Measurements from ENCODE around the gene TENT4A.

Gene TENT4A

GRCh38 chr5:6792376-6792775 lies 79.1 kb downstream of the TENT4A start:
- peaks cover 12% of the 10 kb centered on the region for H3K27me3 Mint-ChIP-seq (ENCODE audit: low read depth)

GRCh38 chr5:6792911-6793471 lies 79.8 kb downstream of the TENT4A start:
- DNase-seq (ENCODE audit: low spot score) = no peak

More at GRCh38 chr5:6792376-6792775, 79.1 kb downstream of the TENT4A start:
- Mint-ChIP-seq H3K36me3 (ENCODE audit: low read depth) (no peaks in the 10 kb centered on the region), H3K4me1 (ENCODE audit: low read depth) (peaks cover 3% of the 10 kb centered on the region), H3K27ac (no peak overlapping the region), H3K4me3 (no peak overlapping the region), H3K9me3 (no peaks in the 10 kb centered on the region)
- DNase-seq (ENCODE audit: low spot score) = no peak

DNA sequence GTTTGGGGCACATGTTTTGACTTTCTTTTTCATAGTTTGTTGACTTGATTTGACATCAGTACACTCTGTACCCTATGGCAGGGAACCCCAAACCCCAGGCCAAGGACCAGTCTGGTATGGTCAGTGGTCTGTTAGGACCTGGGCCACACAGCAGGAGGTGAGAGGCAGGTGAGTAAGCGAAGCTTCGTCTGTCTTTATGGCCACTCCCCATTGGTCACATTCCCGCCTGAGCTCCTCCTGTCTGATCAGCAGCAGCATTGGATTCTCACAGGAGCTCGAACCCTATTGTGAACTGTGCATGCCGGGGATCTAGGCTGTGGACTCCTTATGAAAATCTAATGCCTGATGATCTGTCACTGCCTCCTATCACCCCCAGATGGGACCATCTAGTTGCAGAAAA lies 88.0 kb downstream of the TENT4A start:
- H3K36me3 Mint-ChIP-seq (ENCODE audit: low read depth) = no peaks in the 10 kb centered on the region
- H3K9me3 Mint-ChIP-seq = no peaks in the 10 kb centered on the region
- no peaks in the 10 kb centered on the region for H3K4me1 Mint-ChIP-seq (ENCODE audit: low read depth)
- no peak overlapping the region for H3K27ac Mint-ChIP-seq
- H3K27me3 Mint-ChIP-seq (ENCODE audit: low read depth) = peaks cover 2% of the 10 kb centered on the region
- no peak for DNase-seq (ENCODE audit: low spot score)
- no peak overlapping the region for H3K4me3 Mint-ChIP-seq

More at GRCh38 chr5:6792911-6793471, 79.8 kb downstream of the TENT4A start:
- Mint-ChIP-seq H3K36me3 (ENCODE audit: low read depth) (no peaks in the 10 kb centered on the region), H3K27me3 (ENCODE audit: low read depth) (peaks cover 12% of the 10 kb centered on the region), H3K27ac (no peak overlapping the region), H3K4me1 (ENCODE audit: low read depth) (peaks cover 3% of the 10 kb centered on the region), H3K4me3 (no peak overlapping the region), H3K9me3 (no peaks in the 10 kb centered on the region)

GRCh38 chr5:6803981-6804550 lies 90.8 kb downstream of the TENT4A start:
- no peaks in the 10 kb centered on the region for H3K36me3 Mint-ChIP-seq (ENCODE audit: low read depth)
- no peak overlapping the region for H3K27ac Mint-ChIP-seq
- no peaks in the 10 kb centered on the region for H3K9me3 Mint-ChIP-seq
- H3K4me3 Mint-ChIP-seq = no peak overlapping the region
- DNase-seq (ENCODE audit: low spot score) = no peak
- H3K4me1 Mint-ChIP-seq (ENCODE audit: low read depth) = no peaks in the 10 kb centered on the region
- H3K27me3 Mint-ChIP-seq (ENCODE audit: low read depth) = no peaks in the 10 kb centered on the region

- no peak for DNase-seq (ENCODE audit: low spot score)
- Mint-ChIP-seq H3K36me3 (ENCODE audit: low read depth) (no peaks in the 10 kb centered on the region), H3K9me3 (no peaks in the 10 kb centered on the region), H3K27ac (no peak overlapping the region), H3K27me3 (ENCODE audit: low read depth) (no peaks in the 10 kb centered on the region), H3K4me1 (ENCODE audit: low read depth) (no peaks in the 10 kb centered on the region), H3K4me3 (no peak overlapping the region)
Observed at GRCh38 chr5:6804766-6805501, 91.7 kb downstream of the TENT4A start.

- Mint-ChIP-seq H3K27me3 (ENCODE audit: low read depth) (no peaks in the 10 kb centered on the region), H3K27ac (no peak overlapping the region), H3K4me3 (no peak overlapping the region)
Observed at GRCh38 chr5:6805841-6806240, 92.6 kb downstream of the TENT4A start.

More at GRCh38 chr5:6805841-6806240, 92.6 kb downstream of the TENT4A start:
- Mint-ChIP-seq H3K4me1 (ENCODE audit: low read depth) (no peaks in the 10 kb centered on the region), H3K9me3 (no peaks in the 10 kb centered on the region), H3K36me3 (ENCODE audit: low read depth) (no peaks in the 10 kb centered on the region)
- no peak for DNase-seq (ENCODE audit: low spot score)
